ENCODE measurements around the gene FUT6. TPM values are rescaled to one million over a fixed set of nuclear protein-coding genes. Genes with fewer than 3 reads are reported as not detected.
"Not testable (repeated sequence)": the region's sequence is repeated elsewhere in the genome, so short reads cannot be mapped to it uniquely, and the experiment has no call there.

The FUT6 gene
- total RNA-seq, 1 donor from 2014 or later, result not detected

GRCh38 chr19:5864013-5864720 lies 24.7 kb upstream of the FUT6 start:
- intact Hi-C loops (cut with DNase I), result no loop called here

GRCh38 chr19:5863030-5863665 lies 23.6 kb upstream of the FUT6 start:
- no peak for DNase-seq (ENCODE audit: low spot score)
- intact Hi-C loops (cut with DNase I), result no loop called here

More at GRCh38 chr19:5864013-5864720, 24.7 kb upstream of the FUT6 start:
- DNase-seq (ENCODE audit: low spot score), result no peak

DNA sequence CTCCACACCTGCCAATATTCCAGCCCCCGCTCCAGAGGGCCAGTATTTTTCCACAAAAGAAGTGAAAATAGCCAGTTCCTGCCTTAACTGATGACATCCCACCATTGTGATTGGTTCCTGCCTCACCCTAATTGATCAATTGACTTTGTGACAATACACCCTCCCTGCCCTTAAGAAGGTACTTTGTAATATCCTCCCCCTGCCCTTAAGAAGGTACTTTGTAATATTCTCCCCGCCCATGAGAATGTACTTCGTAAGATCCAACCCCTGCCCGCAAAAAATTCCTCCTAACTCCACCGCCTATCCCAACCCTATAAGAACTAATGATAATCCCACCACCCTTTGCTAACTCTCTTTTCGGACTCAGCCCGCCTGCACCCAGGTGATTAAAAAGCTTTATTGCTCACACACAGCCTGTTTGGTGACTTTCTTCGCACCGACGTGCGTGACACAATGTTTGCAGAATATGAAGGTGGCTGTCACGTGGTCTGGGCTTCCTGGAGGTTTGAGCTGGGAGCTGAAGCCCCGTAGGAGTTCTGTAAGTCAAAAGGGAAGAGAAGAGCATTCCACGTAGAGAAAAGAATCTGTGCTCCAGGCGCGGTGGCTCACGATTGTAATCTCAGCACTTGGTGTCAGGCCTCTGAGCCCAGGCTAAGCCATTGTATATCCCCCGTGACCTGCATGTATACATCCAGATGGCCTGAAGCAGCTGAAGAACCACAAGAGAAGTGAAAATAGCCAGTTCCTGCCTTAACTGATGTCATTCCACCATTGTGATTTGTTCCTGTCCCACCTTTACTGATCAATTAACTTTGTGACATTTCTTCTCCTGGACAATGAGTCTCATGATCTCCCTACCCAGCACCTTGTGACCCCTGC lies 17.9 kb upstream of the FUT6 start:
- no peak for DNase-seq (ENCODE audit: low spot score)
- intact Hi-C loops (cut with DNase I), result no loop called here

DNA sequence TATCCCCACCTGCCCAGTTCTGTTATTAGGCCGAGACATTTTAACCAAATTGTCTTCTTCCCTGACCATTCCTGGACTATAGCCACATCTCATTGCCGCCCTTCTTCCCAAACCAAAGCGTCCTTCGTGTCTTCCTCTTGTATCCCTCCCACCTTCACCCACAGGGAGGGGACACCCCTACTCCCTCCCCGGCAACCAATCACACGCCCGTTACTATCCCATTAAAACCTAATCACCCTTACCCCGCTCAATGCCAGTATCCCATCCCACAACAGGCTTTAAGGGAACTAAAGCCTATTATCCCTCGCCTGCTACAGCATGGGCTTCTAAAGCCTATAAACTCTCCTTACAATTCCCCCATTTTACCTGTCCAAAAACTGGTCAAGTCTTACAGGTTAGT lies 15.6 kb upstream of the FUT6 start:
- intact Hi-C loops (cut with DNase I), result not testable (repeated sequence)

GRCh38 chr19:5854121-5854520 lies 14.6 kb upstream of the FUT6 start:
- intact Hi-C loops (cut with DNase I); DNase-seq (ENCODE audit: low spot score): not testable (repeated sequence)

More for the DNA sequence above, 15.6 kb upstream of the FUT6 start:
- not testable (repeated sequence) for DNase-seq (ENCODE audit: low spot score)

GRCh38 chr19:5851302-5851701 lies 11.8 kb upstream of the FUT6 start, which contains the start of gene FUT3:
TSS of gene FUT3 (minus strand) at chr19:5851449.
- no peak for DNase-seq (ENCODE audit: low spot score)
- intact Hi-C loops (cut with DNase I), result no loop called here

DNA sequence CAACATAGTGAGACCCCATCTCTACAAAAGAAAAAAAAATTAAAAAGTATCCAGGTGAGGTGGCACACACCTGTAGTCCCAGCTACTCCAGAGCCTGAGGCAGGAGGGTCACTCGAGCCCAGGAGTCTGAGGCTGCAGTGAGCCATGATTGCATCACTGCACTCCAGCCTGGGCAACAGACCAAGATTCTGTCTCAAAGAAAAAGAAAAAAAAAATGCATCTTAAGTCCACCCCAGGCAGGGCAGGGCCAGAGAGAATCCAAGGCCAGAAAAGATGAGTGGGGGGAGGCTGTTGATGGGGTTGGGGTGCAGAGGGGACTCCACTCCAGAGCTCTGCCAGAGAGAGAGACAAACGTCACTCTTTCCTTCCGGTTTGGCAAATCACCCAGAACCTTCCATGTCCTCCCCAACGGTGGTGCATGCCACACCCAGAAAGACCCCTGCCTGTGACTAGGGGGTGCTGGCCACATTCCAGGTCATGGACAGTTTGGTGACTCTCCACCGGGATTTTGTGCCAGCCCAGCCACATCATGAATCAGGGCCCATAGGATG lies 11.3 kb upstream of the FUT6 start:
- intact Hi-C loops (cut with DNase I), result no loop called here
- DNase-seq (ENCODE audit: low spot score), result no peak

- DNase-seq (ENCODE audit: low spot score), result no peak
- intact Hi-C loops (cut with DNase I), result no loop called here
These were observed 10.7 kb upstream of the FUT6 start for GRCh38 chr19:5850189-5850588.

DNA sequence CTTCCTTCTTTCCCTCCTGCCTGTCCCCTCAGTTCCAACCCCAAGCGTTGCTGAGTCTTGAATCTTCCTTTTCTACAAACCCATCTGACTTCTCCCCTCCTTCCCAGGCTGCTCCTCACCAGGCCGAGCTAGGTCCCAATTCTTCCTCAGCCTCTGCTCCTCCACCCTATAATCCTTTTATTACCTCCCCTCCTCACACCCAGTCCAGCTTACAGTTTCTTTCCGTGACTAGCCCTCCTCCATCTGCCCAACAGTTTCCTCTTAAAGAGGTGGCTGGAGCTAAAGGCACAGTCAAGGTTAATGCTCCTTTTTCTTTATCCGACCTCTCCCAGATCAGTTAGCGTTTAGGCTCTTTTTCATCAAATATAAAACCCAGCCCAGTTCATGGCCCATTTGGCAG lies 9.1 kb upstream of the FUT6 start:
- intact Hi-C loops (cut with DNase I); DNase-seq (ENCODE audit: low spot score): not testable (repeated sequence)

- DNase-seq (ENCODE audit: low spot score); intact Hi-C loops (cut with DNase I): not testable (repeated sequence)
These were observed 8.3 kb upstream of the FUT6 start for GRCh38 chr19:5847846-5848245.

GRCh38 chr19:5844456-5845433 lies 5.2 kb upstream of the FUT6 start:
- no peak for DNase-seq (ENCODE audit: low spot score)
- intact Hi-C loops (cut with DNase I), result no loop called here

DNA sequence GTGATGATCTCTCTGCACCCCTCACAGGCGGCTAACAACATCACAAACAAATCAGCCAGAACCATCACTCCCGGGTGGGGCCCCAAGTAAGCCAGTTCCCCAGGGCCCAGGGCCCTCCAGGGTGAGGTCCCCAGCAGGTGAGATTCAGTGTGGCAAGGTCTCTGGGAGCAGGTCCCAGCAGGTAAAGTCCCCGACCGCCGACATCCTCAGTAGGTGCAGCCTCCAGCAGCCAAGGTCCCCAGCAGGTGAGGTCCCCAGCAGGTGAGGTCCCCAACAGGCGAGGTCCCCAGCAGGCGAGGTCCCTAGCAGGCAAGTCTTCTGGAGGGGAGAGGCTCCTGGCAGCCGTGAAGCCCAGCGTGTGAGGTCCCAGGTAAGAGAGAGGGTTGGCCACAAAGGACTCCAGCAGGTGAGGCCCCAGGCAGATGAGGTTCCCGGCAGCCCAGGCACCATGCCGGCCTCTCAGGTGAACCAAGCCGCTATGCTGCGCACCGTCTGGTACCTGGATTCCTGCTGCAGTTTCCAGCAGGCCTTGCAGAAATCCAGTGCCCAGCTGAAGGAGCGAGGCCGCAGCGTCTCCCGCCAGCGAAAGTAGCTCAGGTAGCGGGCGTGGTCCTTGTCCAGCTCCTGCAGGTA lies 3.9 kb upstream of the FUT6 start:
- intact Hi-C loops (cut with DNase I), result no loop called here

GRCh38 chr19:5841735-5842111 lies 2.2 kb upstream of the FUT6 start:
- intact Hi-C loops (cut with DNase I); DNase-seq (ENCODE audit: low spot score): not testable (repeated sequence)

More for the DNA sequence above, 3.9 kb upstream of the FUT6 start:
- DNase-seq (ENCODE audit: low spot score), result no peak

DNA sequence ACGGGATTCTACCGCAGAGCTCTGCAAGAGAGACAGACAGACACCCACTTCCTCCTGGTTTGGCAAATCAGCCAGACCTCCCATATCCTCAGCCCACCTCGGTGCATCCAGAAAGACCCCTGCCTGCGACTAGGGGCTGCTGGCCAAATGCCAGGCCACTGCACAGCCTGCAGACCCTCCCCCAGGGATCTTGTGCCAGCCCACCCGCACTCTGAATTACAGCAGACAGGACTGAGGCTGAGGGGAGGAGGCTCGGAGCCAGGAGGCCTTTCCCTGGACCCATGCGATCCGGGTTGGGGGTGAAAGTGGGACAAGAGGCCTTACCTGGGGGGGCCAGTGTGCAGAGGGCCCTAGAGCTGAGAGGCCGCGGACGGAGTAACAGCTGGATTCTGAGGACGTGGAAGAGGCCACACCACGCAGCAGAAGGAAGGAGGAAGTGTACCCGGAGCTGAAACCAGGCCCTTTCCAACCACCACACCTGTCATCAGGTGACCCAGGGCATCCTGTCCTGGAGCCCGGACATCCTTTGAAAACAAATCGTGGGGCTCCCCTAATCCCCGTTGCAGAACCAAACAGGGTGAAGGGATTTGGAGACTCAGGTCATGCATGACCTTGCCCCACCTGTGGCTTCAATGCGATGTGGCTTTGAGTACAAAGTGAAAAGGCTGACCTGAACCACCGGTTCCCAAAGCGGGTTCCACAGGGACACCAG lies 993 bp downstream of the FUT6 start:
- no peak for DNase-seq (ENCODE audit: low spot score)
- intact Hi-C loops (cut with DNase I), result no loop called here

DNA sequence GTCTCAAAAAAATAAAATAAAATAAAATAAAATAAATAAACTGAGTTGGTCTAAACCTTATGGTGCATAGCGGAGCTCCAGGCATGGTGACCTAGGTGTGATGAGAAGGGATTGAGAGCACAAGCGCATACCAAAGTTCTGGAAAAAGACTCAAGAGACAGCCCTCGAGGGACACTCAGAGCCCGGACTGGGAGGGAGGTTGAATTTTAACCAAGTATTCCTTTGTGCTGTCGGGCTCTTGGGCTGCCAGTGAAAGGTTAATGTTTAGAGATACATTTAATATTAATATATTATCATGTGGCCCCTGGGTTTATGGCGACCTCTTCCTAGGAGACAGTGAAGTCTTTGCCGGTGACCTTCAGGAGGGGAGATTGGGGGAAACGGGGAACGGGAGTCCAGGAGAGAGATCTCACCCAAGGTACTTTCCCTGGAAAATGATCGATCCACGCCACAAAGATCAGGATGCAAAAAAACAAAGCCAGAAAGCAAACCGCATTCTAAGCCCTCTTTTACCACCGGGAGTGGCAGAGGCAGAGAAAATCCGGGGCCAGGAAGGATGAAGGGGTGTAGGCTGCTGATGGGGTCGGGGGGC lies 1.6 kb downstream of the FUT6 start:
- intact Hi-C loops (cut with DNase I), result no loop called here
- DNase-seq (ENCODE audit: low spot score), result no peak

GRCh38 chr19:5832527-5833216 lies 6.8 kb downstream of the FUT6 start:
- no peak for DNase-seq (ENCODE audit: low spot score)
- intact Hi-C loops (cut with DNase I), result no loop called here

- DNase-seq (ENCODE audit: low spot score), result no peak
- intact Hi-C loops (cut with DNase I), result no loop called here
These were observed 7.4 kb downstream of the FUT6 start for GRCh38 chr19:5832061-5832460.

All from cardiac septum (tissue), 1 donor.